GM18499 (cell line): ENCODE data around the gene SEMA7A.
A peak's percentile ranks its signal among the peaks of the same experiment; 100 is the strongest.
"Not testable (repeated sequence)": the region's sequence is repeated elsewhere in the genome, so short reads cannot be mapped to it uniquely, and the experiment has no call there.

ENCODE experiments used
- ATAC-seq: cut with Tn5 transposase; IDR thresholded peaks from one replicate; pipeline ENCODE4 v1.9.1; 2021; ENCODE audit warnings: moderate number of reproducible peaks; ENCODE audit not compliant: insufficient read depth, unreplicated experiment

The SEMA7A gene

GRCh38 chr15:74390647-74391288 is 43.0 kb downstream of the SEMA7A start:
- ATAC-seq = no peak

DNA sequence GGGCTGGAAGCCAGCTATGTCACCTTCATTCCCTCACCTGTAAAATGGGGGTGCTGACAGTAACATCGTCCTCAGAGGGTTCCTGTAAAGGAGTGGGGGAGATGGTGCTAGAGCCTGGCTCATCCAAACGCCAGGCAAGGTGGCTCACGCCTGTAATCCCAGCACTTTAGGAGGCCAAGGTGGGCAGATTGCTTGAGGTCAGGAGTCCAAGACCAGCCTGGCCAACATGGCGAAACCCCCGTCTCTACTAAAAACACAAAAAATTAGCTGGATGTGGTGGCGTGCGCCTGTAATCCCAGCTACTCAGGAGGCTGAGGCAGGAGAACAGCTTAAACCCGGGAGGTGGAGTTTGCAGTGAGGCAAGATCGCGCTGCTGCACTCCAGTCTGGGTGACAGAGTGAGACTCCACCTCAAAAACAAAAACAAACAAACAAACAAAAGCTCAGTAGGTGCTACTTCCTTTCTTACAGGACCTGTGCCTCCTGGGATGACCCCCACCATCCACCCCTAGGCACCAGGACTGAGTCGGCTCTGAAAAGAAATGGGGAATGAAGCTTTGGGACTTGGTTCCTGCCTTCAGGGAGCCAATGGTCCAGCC is 43.6 kb downstream of the SEMA7A start:
- not testable (repeated sequence) for ATAC-seq

GRCh38 chr15:74389241-74390048 is 44.3 kb downstream of the SEMA7A start:
- ATAC-seq = no peak

- ATAC-seq = no peak
Measured at GRCh38 chr15:74388363-74388951, 45.3 kb downstream of the SEMA7A start.

- ATAC-seq = no peak
Measured at GRCh38 chr15:74387621-74388362, 46.0 kb downstream of the SEMA7A start.

GRCh38 chr15:74387141-74387541 is 46.6 kb downstream of the SEMA7A start:
- ATAC-seq = no peak

- ATAC-seq = no peak
Measured at GRCh38 chr15:74386496-74387140, 47.1 kb downstream of the SEMA7A start.

DNA sequence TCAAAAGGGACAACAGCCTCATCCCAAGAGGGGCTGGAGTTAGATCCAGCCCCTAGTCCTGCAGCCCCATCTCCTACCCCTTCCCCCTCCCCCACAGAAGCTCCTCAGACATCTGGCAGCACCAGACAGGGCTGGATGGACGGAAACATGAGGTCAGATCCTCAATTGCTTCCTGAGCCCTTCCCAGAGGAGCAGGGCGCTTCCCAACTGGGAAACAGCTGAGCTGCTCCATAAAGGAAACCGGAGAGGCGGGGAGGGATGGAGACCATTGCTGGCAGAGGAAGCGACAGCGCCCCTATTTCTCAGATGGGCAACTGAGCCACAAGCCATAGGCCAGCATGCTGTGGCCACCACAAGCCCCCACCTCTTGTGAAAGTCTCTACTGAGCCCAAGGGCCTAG is 48.0 kb downstream of the SEMA7A start:
- ATAC-seq = no peak

GRCh38 chr15:74384881-74385643 is 48.7 kb downstream of the SEMA7A start:
- peak; percentile 37 for ATAC-seq

DNA sequence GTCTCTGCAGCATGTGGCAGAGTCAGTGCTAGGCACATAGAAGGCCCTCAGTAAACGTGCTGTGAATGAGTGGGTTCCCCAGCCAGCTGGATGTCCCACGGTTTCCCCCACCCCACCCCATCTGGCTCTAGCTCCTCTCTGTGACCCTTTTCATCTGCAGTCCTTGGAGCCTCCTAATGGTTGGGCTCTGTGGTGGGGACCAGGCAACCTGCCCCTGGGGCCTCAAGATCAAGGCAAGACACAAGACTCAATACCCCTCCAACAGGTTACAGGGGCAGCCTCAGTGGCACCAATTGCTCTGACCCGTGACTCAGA is 49.2 kb downstream of the SEMA7A start:
- no peak for ATAC-seq

GRCh38 chr15:74383695-74384565 is 49.8 kb downstream of the SEMA7A start:
- ATAC-seq = peak; percentile 34

- no peak for ATAC-seq
Measured at GRCh38 chr15:74383286-74383685, 50.5 kb downstream of the SEMA7A start.

- ATAC-seq = no peak
Measured at GRCh38 chr15:74382004-74382816, 51.5 kb downstream of the SEMA7A start.

GRCh38 chr15:74381481-74381880 is 52.3 kb downstream of the SEMA7A start:
- ATAC-seq = no peak

- no peak for ATAC-seq
Measured at GRCh38 chr15:74381190-74381453, 52.6 kb downstream of the SEMA7A start.

- no peak for ATAC-seq
Measured at GRCh38 chr15:74380361-74381189, 53.2 kb downstream of the SEMA7A start.

DNA sequence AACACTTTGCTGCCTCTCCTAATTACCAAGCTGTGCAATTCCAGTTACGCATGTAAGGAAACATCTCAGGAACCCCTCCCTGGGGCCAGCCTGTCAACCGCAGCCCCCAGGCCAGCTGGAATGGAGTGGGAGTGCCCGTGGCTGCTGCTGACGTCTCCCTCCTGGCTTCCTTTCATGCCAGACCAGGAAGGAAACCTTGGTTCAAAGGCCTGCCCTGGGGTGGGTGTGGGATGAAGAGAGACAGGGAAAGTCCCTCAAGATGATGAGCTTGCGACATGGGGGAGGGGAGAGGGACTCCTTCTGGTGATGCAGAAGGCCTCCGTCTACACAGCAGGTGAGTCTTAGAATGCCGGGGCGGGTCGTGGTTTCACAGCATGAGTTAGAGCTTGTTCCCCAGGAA is 54.9 kb downstream of the SEMA7A start:
- no peak for ATAC-seq
